ENCODE data around the gene ZNF280C.

The ZNF280C gene

GRCh38 chrX:130176942-130177341 lies 91.8 kb downstream of the ZNF280C start:
- no peaks in the 10 kb centered on the region for H3K27me3 ChIP-seq (ENCODE audit: insufficient read depth, low read length, poor library complexity)
- H3K9me3 ChIP-seq (ENCODE audit: insufficient read depth, low read length, severe bottlenecking), result no peaks in the 10 kb centered on the region
- H3K4me2 ChIP-seq (ENCODE audit: insufficient read depth, low read length), result no peak overlapping the region
- no peak for DNase-seq
- H2AFZ ChIP-seq (ENCODE audit: low read depth, low read length), result no peak overlapping the region
- H3K4me3 ChIP-seq (ENCODE audit: low read depth in 1 of 2, low read length in 2 of 2), result no peak overlapping the region
- no peaks in the 10 kb centered on the region for H4K20me1 ChIP-seq (ENCODE audit: insufficient read depth, low read length)
- no peak overlapping the region for H3K9ac ChIP-seq (ENCODE audit: low read depth, low read length)
- no peak for ATAC-seq (ENCODE audit: insufficient read depth, low read depth)
- peaks cover 32% of the 10 kb centered on the region for H3K4me1 ChIP-seq (ENCODE audit: insufficient read depth, low read length)
- H3K36me3 ChIP-seq (ENCODE audit: insufficient read depth, low read length), result no peaks in the 10 kb centered on the region; the same call in 1 of the 2 replicates
- H3K27ac ChIP-seq (ENCODE audit: low read length), result no peak overlapping the region
- H3K79me2 ChIP-seq (ENCODE audit: insufficient read depth, low read length), result peaks cover 25% of the 10 kb centered on the region
- TF ChIP-seq EZH2 (IDR thresholded peaks at IDR 0.05; ENCODE audit: borderline replicate concordance, low read depth, low read length, severe bottlenecking) (no peak), CTCF (IDR thresholded peaks at IDR 0.05; ENCODE audit: borderline replicate concordance, extremely low read depth, low read length, poor library complexity, severe bottlenecking) (no peak)

DNA sequence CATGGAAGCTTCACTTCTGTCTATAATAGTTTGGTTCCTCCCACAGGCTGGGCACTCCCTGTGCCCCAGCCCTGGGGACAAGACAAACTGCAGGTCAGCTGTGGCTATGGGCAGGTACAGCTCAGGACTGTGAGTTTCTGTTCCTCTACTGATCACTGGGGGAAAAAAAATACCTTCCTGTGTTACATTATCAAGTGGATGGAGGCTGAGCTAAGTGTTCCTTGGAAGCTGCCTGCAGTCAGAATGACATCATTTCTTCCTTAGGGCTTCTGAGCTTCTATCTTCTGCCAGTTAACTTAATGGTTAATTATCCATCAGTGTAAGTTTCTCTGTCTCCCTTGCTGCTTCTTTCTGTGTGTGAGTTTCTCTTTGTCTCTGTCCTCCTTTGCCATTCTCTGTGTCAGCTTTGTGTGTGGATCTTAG lies 92.3 kb downstream of the ZNF280C start:
- Histone ChIP-seq H3K27me3 (ENCODE audit: insufficient read depth, low read length, poor library complexity) (no peaks in the 10 kb centered on the region), H2AFZ (ENCODE audit: low read depth, low read length) (no peak overlapping the region), H4K20me1 (ENCODE audit: insufficient read depth, low read length) (no peaks in the 10 kb centered on the region), H3K36me3 (ENCODE audit: insufficient read depth, low read length) (no peaks in the 10 kb centered on the region; the same call in 1 of the 2 replicates), H3K9me3 (ENCODE audit: insufficient read depth, low read length, severe bottlenecking) (no peaks in the 10 kb centered on the region), H3K79me2 (ENCODE audit: insufficient read depth, low read length) (peaks cover 31% of the 10 kb centered on the region), H3K4me1 (ENCODE audit: insufficient read depth, low read length) (peaks cover 33% of the 10 kb centered on the region), H3K4me3 (ENCODE audit: low read depth in 1 of 2, low read length in 2 of 2) (no peak overlapping the region), H3K9ac (ENCODE audit: low read depth, low read length) (no peak overlapping the region), H3K4me2 (ENCODE audit: insufficient read depth, low read length) (no peak overlapping the region), H3K27ac (ENCODE audit: low read length) (no peak overlapping the region)
- ATAC-seq (ENCODE audit: insufficient read depth, low read depth) (no peak), DNase-seq (no peak)
- TF ChIP-seq CTCF (IDR thresholded peaks at IDR 0.05; ENCODE audit: borderline replicate concordance, extremely low read depth, low read length, poor library complexity, severe bottlenecking) (no peak), EZH2 (IDR thresholded peaks at IDR 0.05; ENCODE audit: borderline replicate concordance, low read depth, low read length, severe bottlenecking) (no peak)

GRCh38 chrX:130174937-130175336 lies 93.8 kb downstream of the ZNF280C start:
- H3K9me3 ChIP-seq (ENCODE audit: insufficient read depth, low read length, severe bottlenecking), result no peaks in the 10 kb centered on the region
- TF ChIP-seq CTCF (IDR thresholded peaks at IDR 0.05; ENCODE audit: borderline replicate concordance, extremely low read depth, low read length, poor library complexity, severe bottlenecking) (no peak), EZH2 (IDR thresholded peaks at IDR 0.05; ENCODE audit: borderline replicate concordance, low read depth, low read length, severe bottlenecking) (no peak)
- H3K4me1 ChIP-seq (ENCODE audit: insufficient read depth, low read length), result peaks cover 43% of the 10 kb centered on the region
- H3K79me2 ChIP-seq (ENCODE audit: insufficient read depth, low read length), result peaks cover 33% of the 10 kb centered on the region
- H3K27me3 ChIP-seq (ENCODE audit: insufficient read depth, low read length, poor library complexity), result no peaks in the 10 kb centered on the region
- DNase-seq (no peak), ATAC-seq (ENCODE audit: insufficient read depth, low read depth) (no peak)
- no peak overlapping the region for H3K4me2 ChIP-seq (ENCODE audit: insufficient read depth, low read length)
- H3K36me3 ChIP-seq (ENCODE audit: insufficient read depth, low read length), result no peaks in the 10 kb centered on the region; the same call in 1 of the 2 replicates
- H3K27ac ChIP-seq (ENCODE audit: low read length), result no peak overlapping the region
- no peak overlapping the region for H3K4me3 ChIP-seq (ENCODE audit: low read depth in 1 of 2, low read length in 2 of 2)
- no peaks in the 10 kb centered on the region for H4K20me1 ChIP-seq (ENCODE audit: insufficient read depth, low read length)
- no peak overlapping the region for H3K9ac ChIP-seq (ENCODE audit: low read depth, low read length)
- no peak overlapping the region for H2AFZ ChIP-seq (ENCODE audit: low read depth, low read length)
